HepG2 (cell line): ENCODE results near the gene AK6. TPM values are rescaled to one million over a fixed set of nuclear protein-coding genes. Genes with fewer than 3 reads are reported as not detected.

Source experiments
- ATAC-seq: fragments of 200-7000 bp; cut with Tn5 transposase; 3 replicates; pipeline ENCODE4 v1.9.1; 2020; ENCODE audit warnings: mild to moderate bottlenecking, moderate library complexity
- BruUV-seq: library from RNA; stranded (reverse); fragments of 400-500 nt; replicated peaks from 2 replicates; lab custom pipeline; 2021; lab: Mats Ljungman, UMichigan
- CTCF ChIA-PET: fragments of 300-600 bp; formaldehyde crosslinking; extraction: SDS; loops from one replicate; lab custom pipeline; 2021; ENCODE audit warnings: low total read pairs, inconsistent platforms, low intra/inter-chr PET ratio; lab: Yijun Ruan, JAX
- POLR2A ChIA-PET: fragments of 350-600 bp; sonication (Branson Sonifier 250); formaldehyde crosslinking; loops from one replicate; lab custom pipeline; 2020; ENCODE audit warnings: antibody characterized with exemption, inconsistent platforms; lab: Yijun Ruan, JAX
- DNase-seq: peaks from one replicate; pipeline ENCODE4 v3.0.0-alpha.2; 2015; ENCODE audit warnings: low spot score
- FAIRE-seq: peaks from 3 replicates; lab custom pipeline; 2011; peaks lifted over from hg19 to GRCh38; lab: Jason Lieb, UNC
- H2AFZ ChIP-seq: one replicate; pipeline ENCODE4 v1.6.1; 2011; ENCODE audit warnings: low read length, inconsistent platforms
- H3K27ac ChIP-seq: fragments of 300-600 bp; 3 replicates; pipeline ENCODE4 v1.8.0; 2011; ENCODE audit warnings: mixed run types, mild to moderate bottlenecking, mixed read lengths, low read length, inconsistent platforms; ENCODE audit not compliant: insufficient read depth; ENCODE audit errors: extremely low read length
- H3K27me3 ChIP-seq, 2 experiments: fragments of 200-600 bp in 1 of 2; 2 replicates in 1 of 2; 3 replicates in 1 of 2; pipeline versions ENCODE4 v1.6.0 to v1.8.0; 2011; ENCODE audit warnings: low read length in 2 of 2, mild to moderate bottlenecking in 2 of 2, moderate library complexity in 2 of 2, inconsistent platforms in 1 of 2; ENCODE audit not compliant: insufficient read depth in 2 of 2, control insufficient read depth in 1 of 2
- H3K36me3 ChIP-seq, 2 experiments: fragments of 200-600 bp in 1 of 2; replicated peaks in 1 of 2; 2 replicates in 1 of 2; 3 replicates in 1 of 2; pipeline versions ENCODE4 v1.5.1 to v1.8.0; 2011; ENCODE audit warnings: low read length in 2 of 2, inconsistent platforms in 1 of 2; ENCODE audit not compliant: insufficient read depth in 2 of 2, control insufficient read depth in 1 of 2
- H3K4me1 ChIP-seq: 2 replicates; pipeline ENCODE4 v1.5.1; 2012; ENCODE audit warnings: low read length, inconsistent platforms; ENCODE audit not compliant: insufficient read depth
- H3K4me2 ChIP-seq: 2 replicates; pipeline ENCODE4 v1.6.0; 2011; ENCODE audit warnings: low read depth, low read length, inconsistent platforms
- H3K4me3 ChIP-seq, 3 experiments: fragments of 200-600 bp in 1 of 3; sonication (generic), shearing (Covaris generic) in 1 of 3; replicated peaks in 1 of 3; 2 replicates each; pipeline ENCODE4 v1.5.1; 2011 to 2016; ENCODE audit warnings: low read length in 3 of 3, inconsistent platforms in 2 of 3, low read depth in 2 of 3, mild to moderate bottlenecking in 2 of 3, control low read depth in 1 of 3, mixed read lengths in 1 of 3; ENCODE audit not compliant: insufficient read depth in 1 of 3
- H3K79me2 ChIP-seq: one replicate; pipeline ENCODE4 v1.6.1; 2011; ENCODE audit warnings: low read length, inconsistent platforms; ENCODE audit not compliant: insufficient read depth
- H3K9ac ChIP-seq: 2 replicates; pipeline ENCODE4 v1.6.0; 2011; ENCODE audit warnings: mild to moderate bottlenecking, low read depth, low read length, inconsistent platforms; ENCODE audit not compliant: insufficient read depth
- H3K9me3 ChIP-seq: 2 replicates; pipeline ENCODE4 v1.5.1; 2012; ENCODE audit warnings: mild to moderate bottlenecking, low read length
- H4K20me1 ChIP-seq: 2 replicates; pipeline ENCODE4 v1.6.0; 2011; ENCODE audit warnings: inconsistent platforms, mild to moderate bottlenecking, low read length, moderate library complexity; ENCODE audit not compliant: insufficient read depth
- HMGXB3 ChIP-seq: sonication (generic); formaldehyde crosslinking; IDR thresholded peaks from 2 replicates; pipeline ENCODE4 v1.4.0; 2020; ENCODE audit warnings: missing genetic modification reagents, borderline replicate concordance
- KAT2B ChIP-seq: fragments of 150-350 bp; IDR thresholded peaks from 2 replicates; pipeline ENCODE4 v1.6.1; 2014; ENCODE audit warnings: low read depth, low read length, borderline replicate concordance
- MXD3 ChIP-seq: IDR thresholded peaks from 2 replicates; pipeline ENCODE4 v1.6.1; 2016; ENCODE audit warnings: mild to moderate bottlenecking, missing biosample characterization, missing genetic modification reagents
- MXD4 ChIP-seq: IDR thresholded peaks from 2 replicates; pipeline ENCODE4 v1.6.1; 2016; ENCODE audit warnings: mild to moderate bottlenecking, missing biosample characterization, missing genetic modification reagents
- NCOA1 ChIP-seq: sonication (generic); formaldehyde crosslinking; IDR thresholded peaks from 2 replicates; pipeline ENCODE4 v1.9.0; 2021; ENCODE audit warnings: missing genetic modification reagents
- NR2F2 ChIP-seq: IDR thresholded peaks from 2 replicates; pipeline ENCODE4 v1.6.1; 2012; ENCODE audit warnings: low read depth, inconsistent platforms, borderline replicate concordance
- STAG1 ChIP-seq: sonication (generic); formaldehyde crosslinking; IDR thresholded peaks from 2 replicates; pipeline ENCODE4 v1.4.0; 2020; ENCODE audit warnings: missing genetic modification reagents
- TBP ChIP-seq: sonication (generic); formaldehyde crosslinking; IDR thresholded peaks from 2 replicates; pipeline ENCODE4 v1.5.0; 2020; ENCODE audit warnings: missing genetic modification reagents
- THAP9 ChIP-seq: sonication (generic); formaldehyde crosslinking; IDR thresholded peaks from 2 replicates; pipeline ENCODE4; 2020; ENCODE audit warnings: missing genetic modification reagents, mild to moderate bottlenecking, borderline replicate concordance
- ZNF205 ChIP-seq: IDR thresholded peaks from 2 replicates; pipeline ENCODE4 v1.6.1; 2018; ENCODE audit warnings: missing biosample characterization, missing genetic modification reagents
- ZNF275 ChIP-seq: sonication (generic); formaldehyde crosslinking; IDR thresholded peaks from 2 replicates; pipeline ENCODE4 v1.8.0; 2022; ENCODE audit warnings: missing genetic modification reagents, mild to moderate bottlenecking, inconsistent platforms, borderline replicate concordance
- ZNF34 ChIP-seq: sonication (generic); formaldehyde crosslinking; IDR thresholded peaks from 2 replicates; pipeline ENCODE4 v1.4.0; 2020; ENCODE audit warnings: mild to moderate bottlenecking, missing genetic modification reagents, borderline replicate concordance
- ZNF441 ChIP-seq: sonication (generic); formaldehyde crosslinking; IDR thresholded peaks from 2 replicates; pipeline ENCODE4 v1.7.0; 2021; ENCODE audit warnings: missing genetic modification reagents, borderline replicate concordance
- ZNF710 ChIP-seq: sonication (generic); formaldehyde crosslinking; IDR thresholded peaks from 2 replicates; pipeline ENCODE4 v1.5.0; 2020; ENCODE audit warnings: mild to moderate bottlenecking, missing genetic modification reagents, borderline replicate concordance
- WGBS: methylation state at CpG from one replicate; pipeline ENCODE4 v1.1.6; 2017; ENCODE audit warnings: low lambda C conversion rate; 5-methylcytosine and 5-hydroxymethylcytosine counted together
- in situ Hi-C: cut with HindIII; loops from 2 replicates; pipeline ENCODE4 v1.10.0; 2017; ENCODE audit warnings: low pct_unique_long_range_greater_than_20kb; ENCODE audit not compliant: extremely low pct_ligation_motif_present
- intact Hi-C: fragments of 100-400 bp; cut with micrococcal nuclease; formaldehyde crosslinking; loops from one replicate; pipeline ENCODE4 v1.10.0; 2022; ENCODE audit not compliant: unreplicated experiment
- polyA plus RNA-seq, 8 experiments: library from polyadenylated mRNA; depleted of rRNA in 3 of 8; stranded (reverse) in 7 of 8; unstranded in 1 of 8; fragments of >200 nt; fragmentation: Illumina TruSeq in 4 of 8; extraction: Trizol in 4 of 8; gene quantifications; 2 replicates each; pipeline versions ENCODE4 v1.2.1 to v1.2.3, GENCODE V29; 2011 to 2016; ENCODE audit warnings: low read depth in 4 of 8, missing spikeins in 1 of 8, mixed read lengths in 1 of 8; ENCODE audit not compliant: insufficient read depth in 1 of 8
- total RNA-seq, 5 experiments: library from RNA; depleted of rRNA; stranded (reverse); fragments of >200 nt; fragmentation: Illumina TruSeq; extraction: Trizol; gene quantifications; 2 replicates each; pipeline ENCODE4 v1.2.3, GENCODE V29; 2016; ENCODE audit warnings: low read depth in 1 of 5

The AK6 gene
- total and polyA plus RNA-seq, 2 of the 13 experiments (the other 11 are each of a cell fraction or from before 2014, with no cell fraction given): 31.1 to 77.2 TPM

GRCh38 chr5:69374911-69375446 is 5.7 kb upstream of the AK6 start:
- WGBS: 93% methylated on average over 4 of the region's 4 CpGs
- Histone ChIP-seq H3K9ac (no peak overlapping the region), H2AFZ (no peak overlapping the region), H3K4me1 (peaks cover 19% of the 10 kb centered on the region), H3K79me2 (peaks cover 22% of the 10 kb centered on the region), H3K36me3 (peaks cover 5 to 20% of the 10 kb centered on the region in 2 experiments), H4K20me1 (no peaks in the 10 kb centered on the region), H3K4me2 (no peak overlapping the region), H3K4me3 (no peak overlapping the region), H3K27ac (no peak overlapping the region), H3K9me3 (no peaks in the 10 kb centered on the region), H3K27me3 (no peaks in the 10 kb centered on the region; a peak in 1 of 5 replicates)
- no peak for FAIRE-seq
- no peak for DNase-seq
- no TSS peak for BruUV-seq
- intact Hi-C loops: no loop called here
- ChIA-PET CTCF (no interaction called here), POLR2A (no interaction called here)
- no peak for ATAC-seq
- in situ Hi-C loops: no loop called here
- TF ChIP-seq HMGXB3 (CRISPR knock-in tag) (no peak), ZNF441 (CRISPR knock-in tag) (no peak), NR2F2 (no peak), ZNF34 (CRISPR knock-in tag) (no peak), KAT2B (no peak), MXD4 (CRISPR knock-in tag) (no peak), THAP9 (CRISPR knock-in tag) (no peak), MXD3 (CRISPR knock-in tag) (no peak), TBP (CRISPR knock-in tag) (no peak), NCOA1 (CRISPR knock-in tag) (no peak), STAG1 (CRISPR knock-in tag) (no peak), ZNF275 (no peak), ZNF710 (CRISPR knock-in tag) (no peak), ZNF205 (no peak)
